Measurements from ENCODE around the gene GCK.

The GCK gene

DNA sequence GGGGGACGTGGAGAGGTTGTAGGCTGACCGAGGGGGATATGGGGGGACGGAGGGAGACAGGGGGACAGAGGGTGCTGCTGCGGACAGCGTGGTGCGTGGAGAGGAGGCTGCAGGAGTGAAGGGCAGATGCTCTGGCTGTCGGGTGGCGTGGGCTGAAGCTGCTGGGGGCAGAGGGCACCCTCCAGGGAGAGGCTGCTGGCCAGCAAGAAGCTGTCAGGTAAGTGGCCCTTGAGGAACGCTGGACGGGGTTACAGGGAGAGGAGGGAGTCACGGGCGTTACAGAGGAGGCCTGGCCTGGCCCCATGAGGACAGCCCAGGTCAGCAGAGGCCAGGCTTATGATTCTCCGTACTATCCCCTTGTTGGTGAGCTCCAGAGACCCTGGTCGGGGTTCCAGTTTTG lies 38.7 kb upstream of the GCK start:
- in situ Hi-C loops (cut with HindIII; ENCODE audit: low sequenced_read_pairs) = no loop called here
- TF ChIP-seq, protein P1, sequence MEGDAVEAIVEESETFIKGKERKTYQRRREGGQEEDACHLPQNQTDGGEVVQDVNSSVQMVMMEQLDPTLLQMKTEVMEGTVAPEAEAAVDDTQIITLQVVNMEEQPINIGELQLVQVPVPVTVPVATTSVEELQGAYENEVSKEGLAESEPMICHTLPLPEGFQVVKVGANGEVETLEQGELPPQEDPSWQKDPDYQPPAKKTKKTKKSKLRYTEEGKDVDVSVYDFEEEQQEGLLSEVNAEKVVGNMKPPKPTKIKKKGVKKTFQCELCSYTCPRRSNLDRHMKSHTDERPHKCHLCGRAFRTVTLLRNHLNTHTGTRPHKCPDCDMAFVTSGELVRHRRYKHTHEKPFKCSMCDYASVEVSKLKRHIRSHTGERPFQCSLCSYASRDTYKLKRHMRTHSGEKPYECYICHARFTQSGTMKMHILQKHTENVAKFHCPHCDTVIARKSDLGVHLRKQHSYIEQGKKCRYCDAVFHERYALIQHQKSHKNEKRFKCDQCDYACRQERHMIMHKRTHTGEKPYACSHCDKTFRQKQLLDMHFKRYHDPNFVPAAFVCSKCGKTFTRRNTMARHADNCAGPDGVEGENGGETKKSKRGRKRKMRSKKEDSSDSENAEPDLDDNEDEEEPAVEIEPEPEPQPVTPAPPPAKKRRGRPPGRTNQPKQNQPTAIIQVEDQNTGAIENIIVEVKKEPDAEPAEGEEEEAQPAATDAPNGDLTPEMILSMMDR (IDR thresholded peaks at IDR 0.05; ENCODE audit: low read depth, low read length) = no peak
- DNase-seq (ENCODE audit: low read depth, low spot score) = no peak
- H3K4me3 ChIP-seq (ENCODE audit: low read depth, low read length) = no peak overlapping the region

DNA sequence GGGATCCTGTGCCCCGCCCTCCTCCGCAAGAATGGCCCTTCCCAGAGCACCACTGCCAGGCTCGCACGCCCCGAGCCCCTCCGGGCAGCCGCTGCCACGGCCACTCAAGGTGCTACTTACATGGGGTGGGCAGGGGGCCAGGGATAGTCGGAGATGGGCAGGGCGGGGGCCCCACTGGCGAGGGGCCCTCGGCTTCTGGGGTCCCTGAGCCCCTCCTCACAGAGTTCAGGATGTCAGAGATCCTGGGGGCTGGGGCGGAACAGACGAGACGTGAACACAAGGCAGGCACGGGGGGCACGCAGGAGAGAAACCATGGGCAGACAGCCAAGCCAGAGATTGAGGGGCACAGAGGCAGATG lies 37.1 kb upstream of the GCK start:
- TF ChIP-seq, protein P1 (IDR thresholded peaks at IDR 0.05; ENCODE audit: low read depth, low read length) = no peak
- in situ Hi-C loops (cut with HindIII; ENCODE audit: low sequenced_read_pairs) = no loop called here
- no peak for DNase-seq (ENCODE audit: low read depth, low spot score)
- no peak overlapping the region for H3K4me3 ChIP-seq (ENCODE audit: low read depth, low read length)

DNA sequence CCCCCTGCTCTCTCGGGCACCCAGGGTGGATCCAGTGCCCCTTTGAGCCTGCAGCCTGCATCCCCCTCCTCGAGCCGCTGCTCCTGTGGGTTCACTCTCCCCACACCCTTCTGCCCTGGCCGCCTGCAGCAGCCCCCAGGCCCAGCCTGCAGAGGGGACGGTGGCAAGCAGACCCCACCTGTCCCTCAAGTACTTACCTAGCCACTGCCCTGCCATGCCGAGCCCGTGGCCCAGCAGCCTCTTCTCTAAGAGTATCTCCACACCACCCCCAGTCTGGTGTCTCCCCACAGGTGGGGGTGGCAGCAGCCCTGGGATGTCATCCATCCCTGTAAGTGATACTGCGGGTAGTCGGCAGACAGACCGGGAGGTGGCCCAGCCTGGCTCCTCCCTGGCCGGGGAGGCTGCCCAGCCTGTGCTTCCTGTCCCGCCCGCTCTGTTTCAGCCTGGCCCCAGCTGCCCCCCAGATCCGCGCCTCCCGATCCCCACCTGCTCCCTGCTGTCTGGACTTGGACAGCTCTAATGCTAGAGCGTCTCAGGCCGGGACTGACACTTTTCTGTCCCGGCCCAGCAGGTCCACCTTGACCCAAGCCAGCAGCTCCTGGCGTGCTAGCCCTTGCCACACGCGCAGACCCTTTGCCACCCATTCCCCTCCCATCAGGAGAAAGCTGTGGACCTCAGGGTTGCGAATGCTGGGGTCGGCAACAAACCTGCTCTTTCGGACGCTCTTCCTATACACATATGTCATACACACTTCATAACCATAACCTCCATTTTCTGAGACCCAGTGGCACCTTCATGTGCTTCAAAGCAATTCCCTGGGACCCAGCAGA lies 36.5 kb upstream of the GCK start:
- no peak for DNase-seq (ENCODE audit: low read depth, low spot score)
- H3K4me3 ChIP-seq (ENCODE audit: low read depth, low read length) = no peak overlapping the region
- TF ChIP-seq, protein P1 (IDR thresholded peaks at IDR 0.05; ENCODE audit: low read depth, low read length) = no peak
- in situ Hi-C loops (cut with HindIII; ENCODE audit: low sequenced_read_pairs) = no loop called here

DNA sequence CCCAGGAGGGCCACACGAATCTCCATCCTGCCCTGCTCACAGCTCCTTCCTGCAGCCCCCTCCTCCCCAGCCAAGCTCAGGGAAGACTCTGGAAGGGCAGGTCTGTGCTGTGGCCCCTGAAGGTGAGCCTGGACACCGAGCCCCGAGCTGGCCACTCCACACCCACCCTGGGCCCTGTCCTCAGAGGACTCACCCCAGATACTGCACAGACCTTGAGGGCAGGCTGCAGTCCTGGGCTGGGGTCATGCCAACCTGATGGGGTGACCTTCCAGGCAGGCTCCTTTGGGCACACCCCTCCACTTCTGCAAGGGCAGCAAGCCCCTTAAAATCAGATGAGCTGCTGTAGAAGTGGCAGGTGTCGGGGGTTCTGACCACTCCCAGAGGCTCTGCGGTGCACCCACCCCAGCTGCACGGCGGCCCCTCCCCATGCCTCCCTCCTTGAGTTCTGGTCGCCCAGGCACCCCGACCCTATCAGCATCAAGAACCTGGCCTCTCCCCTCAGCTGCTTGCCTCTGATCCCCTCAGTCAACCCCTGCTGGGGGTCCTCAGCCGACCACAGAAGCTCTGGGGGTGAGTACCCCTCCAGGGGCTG lies 35.8 kb upstream of the GCK start:
- no peak for DNase-seq (ENCODE audit: low read depth, low spot score)
- TF ChIP-seq, protein P1 (IDR thresholded peaks at IDR 0.05; ENCODE audit: low read depth, low read length) = no peak
- no peak overlapping the region for H3K4me3 ChIP-seq (ENCODE audit: low read depth, low read length)
- in situ Hi-C loops (cut with HindIII; ENCODE audit: low sequenced_read_pairs) = no loop called here

DNA sequence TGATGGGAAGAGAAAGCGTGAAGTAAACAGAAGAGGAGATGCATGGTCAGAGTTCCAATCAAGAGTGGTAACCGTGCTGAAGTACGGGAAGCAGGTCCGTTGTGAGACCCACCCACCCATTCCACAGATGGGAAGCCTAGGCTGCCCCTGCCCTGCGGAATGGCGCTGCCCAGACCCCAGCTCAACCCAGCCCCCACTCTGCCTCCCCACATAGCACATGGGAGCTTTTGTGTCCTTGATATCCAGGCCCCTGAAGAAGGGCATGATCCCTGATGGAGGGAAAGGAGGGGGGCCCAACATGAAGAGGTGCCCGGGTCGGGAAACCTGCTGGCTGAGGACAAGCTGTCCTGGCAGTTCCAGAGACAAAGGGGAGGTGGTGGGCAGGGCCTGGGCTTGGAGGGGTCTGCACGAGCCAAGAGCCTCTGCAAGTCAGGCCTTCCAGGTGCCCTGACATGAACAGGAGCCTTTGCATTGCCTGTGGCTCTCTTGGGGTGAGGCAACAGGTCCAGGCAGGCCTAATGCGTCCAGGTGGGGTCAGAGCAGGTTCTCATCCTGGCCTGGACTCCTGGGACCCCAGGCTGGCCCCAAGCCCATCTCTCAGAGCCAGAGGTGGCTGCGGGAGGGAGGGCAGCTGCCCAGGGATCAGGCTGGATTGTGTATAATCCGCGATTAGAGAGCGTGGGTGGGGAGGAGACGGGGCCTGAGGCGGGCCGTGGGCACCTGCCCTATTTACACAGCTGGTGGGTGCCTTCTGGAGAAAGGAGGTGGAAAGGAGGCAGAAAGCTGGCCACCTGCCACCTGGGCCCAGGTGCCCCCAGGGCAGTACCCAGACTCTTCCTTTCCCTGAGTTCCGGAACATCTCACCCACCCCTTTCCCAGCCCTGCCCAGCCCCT lies 35.1 kb upstream of the GCK start:
- no peak for DNase-seq (ENCODE audit: low read depth, low spot score)
- no peak overlapping the region for H3K4me3 ChIP-seq (ENCODE audit: low read depth, low read length)
- in situ Hi-C loops (cut with HindIII; ENCODE audit: low sequenced_read_pairs) = no loop called here
- TF ChIP-seq, protein P1 (IDR thresholded peaks at IDR 0.05; ENCODE audit: low read depth, low read length) = no peak

DNA sequence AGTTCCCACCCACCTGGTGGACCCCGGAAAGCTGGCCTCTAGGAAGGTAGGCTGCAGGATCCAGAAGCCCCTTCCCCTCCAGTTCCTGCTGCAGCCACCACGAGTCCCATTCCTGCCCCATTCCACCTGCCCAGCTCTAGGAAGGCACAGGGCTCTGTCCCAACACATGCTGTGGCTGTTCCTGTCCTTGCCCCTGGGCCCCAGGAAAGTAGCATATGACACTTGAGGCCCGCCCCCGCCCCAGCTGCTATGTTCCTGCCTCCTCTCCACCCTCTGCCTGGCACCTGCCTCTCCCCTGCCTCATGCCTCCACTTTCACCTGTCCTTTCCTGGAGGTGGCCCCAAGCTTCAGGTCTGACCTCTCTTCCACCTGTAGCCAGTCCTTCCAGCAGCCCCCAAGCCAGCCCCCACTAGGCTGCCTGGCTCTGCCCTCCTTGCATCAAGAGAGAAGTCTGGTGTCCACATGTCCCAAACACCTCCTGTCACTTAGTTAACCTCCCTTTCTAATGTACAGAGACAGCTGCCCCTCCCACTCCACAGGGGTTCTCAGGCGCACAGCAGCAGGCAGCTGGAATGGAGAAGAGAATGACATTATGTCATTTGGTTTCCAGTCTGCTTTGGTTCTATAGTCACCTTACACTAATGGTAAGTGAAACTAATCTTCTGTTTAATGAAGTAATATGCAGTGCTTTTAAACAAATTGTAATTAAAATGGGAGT lies 34.3 kb upstream of the GCK start:
- in situ Hi-C loops (cut with HindIII; ENCODE audit: low sequenced_read_pairs) = no loop called here
- TF ChIP-seq, protein P1 (IDR thresholded peaks at IDR 0.05; ENCODE audit: low read depth, low read length) = no peak
- no peak for DNase-seq (ENCODE audit: low read depth, low spot score)
- H3K4me3 ChIP-seq (ENCODE audit: low read depth, low read length) = no peak overlapping the region
